Measurements from ENCODE around the gene FHL3.

DNA sequence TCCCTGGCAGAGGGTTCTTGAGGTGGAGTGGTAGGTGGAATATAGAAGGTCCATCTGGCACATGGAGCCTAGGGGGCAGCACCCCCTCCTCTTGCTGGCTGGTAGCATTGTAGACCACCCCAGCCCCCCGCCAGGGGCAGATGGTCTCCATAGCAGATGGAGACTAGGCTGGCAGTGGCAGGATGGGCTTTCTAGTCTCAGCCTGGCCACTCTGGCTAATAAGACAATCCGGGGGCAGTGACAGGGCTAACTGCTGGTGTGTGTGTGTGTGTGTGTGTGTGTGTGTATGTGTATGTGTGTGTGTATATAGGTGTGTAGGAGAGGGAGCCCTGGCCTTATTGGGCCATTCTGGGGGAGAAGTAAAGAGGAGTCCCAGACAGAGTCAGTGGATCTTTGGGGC, 23.4 kb upstream of the FHL3 start:
- TF ChIP-seq, protein P1, sequence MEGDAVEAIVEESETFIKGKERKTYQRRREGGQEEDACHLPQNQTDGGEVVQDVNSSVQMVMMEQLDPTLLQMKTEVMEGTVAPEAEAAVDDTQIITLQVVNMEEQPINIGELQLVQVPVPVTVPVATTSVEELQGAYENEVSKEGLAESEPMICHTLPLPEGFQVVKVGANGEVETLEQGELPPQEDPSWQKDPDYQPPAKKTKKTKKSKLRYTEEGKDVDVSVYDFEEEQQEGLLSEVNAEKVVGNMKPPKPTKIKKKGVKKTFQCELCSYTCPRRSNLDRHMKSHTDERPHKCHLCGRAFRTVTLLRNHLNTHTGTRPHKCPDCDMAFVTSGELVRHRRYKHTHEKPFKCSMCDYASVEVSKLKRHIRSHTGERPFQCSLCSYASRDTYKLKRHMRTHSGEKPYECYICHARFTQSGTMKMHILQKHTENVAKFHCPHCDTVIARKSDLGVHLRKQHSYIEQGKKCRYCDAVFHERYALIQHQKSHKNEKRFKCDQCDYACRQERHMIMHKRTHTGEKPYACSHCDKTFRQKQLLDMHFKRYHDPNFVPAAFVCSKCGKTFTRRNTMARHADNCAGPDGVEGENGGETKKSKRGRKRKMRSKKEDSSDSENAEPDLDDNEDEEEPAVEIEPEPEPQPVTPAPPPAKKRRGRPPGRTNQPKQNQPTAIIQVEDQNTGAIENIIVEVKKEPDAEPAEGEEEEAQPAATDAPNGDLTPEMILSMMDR (IDR thresholded peaks at IDR 0.05) = no peak
- TF ChIP-seq POLR2A (IDR thresholded peaks at IDR 0.05) = no peak
